DND-41 (cell line): ENCODE data around the gene CC2D1A.

Experiments used
- ATAC-seq: fragments of 200-7000 bp; cut with Tn5 transposase; 3 replicates; pipeline ENCODE4 v1.9.1; 2021; ENCODE audit warnings: low read depth; ENCODE audit not compliant: insufficient read depth
- DNase-seq: peaks from one replicate; pipeline ENCODE4 v3.0.0-alpha.2; 2020
- H2AFZ ChIP-seq: 2 replicates; pipeline ENCODE4 v1.6.0; 2012; ENCODE audit warnings: low read depth, low read length
- H3K27ac ChIP-seq: 2 replicates; pipeline ENCODE4 v1.5.1; 2012; ENCODE audit warnings: low read length, inconsistent platforms
- H3K27me3 ChIP-seq: fragments of 200-600 bp; sonication (generic); 2 replicates; pipeline ENCODE4 v1.6.0; 2012; ENCODE audit warnings: low read length, mild to moderate bottlenecking, inconsistent platforms; ENCODE audit not compliant: insufficient read depth, poor library complexity
- H3K36me3 ChIP-seq: 2 replicates; pipeline ENCODE4 v1.5.1; 2012; ENCODE audit warnings: low read length, inconsistent platforms; ENCODE audit not compliant: insufficient read depth
- H3K4me1 ChIP-seq: 2 replicates; pipeline ENCODE4 v1.5.1; 2012; ENCODE audit warnings: mild to moderate bottlenecking, low read length; ENCODE audit not compliant: insufficient read depth
- H3K4me2 ChIP-seq: 2 replicates; pipeline ENCODE4 v1.6.0; 2012; ENCODE audit warnings: mild to moderate bottlenecking, moderate library complexity, low read length, inconsistent platforms; ENCODE audit not compliant: insufficient read depth
- H3K4me3 ChIP-seq, 2 experiments: fragments of 200-600 bp in 1 of 2; shearing (Covaris generic) in 1 of 2; 2 replicates each; pipeline ENCODE4 v1.5.1; 2012 to 2016; ENCODE audit warnings: inconsistent platforms in 2 of 2, low read length in 2 of 2, mild to moderate bottlenecking in 2 of 2, low read depth in 1 of 2, moderate library complexity in 1 of 2
- H3K79me2 ChIP-seq: 2 replicates; pipeline ENCODE4 v1.6.0; 2012; ENCODE audit warnings: low read length, inconsistent platforms; ENCODE audit not compliant: insufficient read depth
- H3K9ac ChIP-seq: 2 replicates; pipeline ENCODE4 v1.6.0; 2012; ENCODE audit warnings: low read depth, mild to moderate bottlenecking, inconsistent platforms, low read length, moderate library complexity
- H3K9me3 ChIP-seq: 2 replicates; pipeline ENCODE4 v1.5.1; 2012; ENCODE audit warnings: low read length, moderate library complexity, mild to moderate bottlenecking, inconsistent platforms; ENCODE audit not compliant: insufficient read depth, severe bottlenecking
- H4K20me1 ChIP-seq: 2 replicates; pipeline ENCODE4 v1.6.0; 2012; ENCODE audit warnings: low read length; ENCODE audit not compliant: insufficient read depth
- CTCF ChIP-seq: IDR thresholded peaks from 2 replicates; pipeline ENCODE4 v1.5.1; 2012; ENCODE audit warnings: borderline replicate concordance, low read length, moderate library complexity, mild to moderate bottlenecking; ENCODE audit not compliant: poor library complexity, severe bottlenecking; ENCODE audit errors: extremely low read depth
- EZH2 ChIP-seq: IDR thresholded peaks from 3 replicates; pipeline ENCODE4 v1.6.1; 2012; ENCODE audit warnings: borderline replicate concordance, low read depth, mild to moderate bottlenecking, moderate library complexity, low read length, inconsistent platforms; ENCODE audit not compliant: severe bottlenecking

The CC2D1A gene

GRCh38 chr19:13929340-13929739 is 23.3 kb downstream of the CC2D1A start:
- H2AFZ ChIP-seq = no peak overlapping the region
- no peak overlapping the region for H3K9ac ChIP-seq
- no peak overlapping the region for H3K4me2 ChIP-seq
- H3K36me3 ChIP-seq = peaks cover 48% of the 10 kb centered on the region
- no peak overlapping the region for H3K4me3 ChIP-seq
- no peak for TF ChIP-seq CTCF
- TF ChIP-seq EZH2 = no peak
- DNase-seq = no peak
- H3K9me3 ChIP-seq = no peaks in the 10 kb centered on the region
- H3K27ac ChIP-seq = no peak overlapping the region
- no peaks in the 10 kb centered on the region; the same call in 1 of the 2 replicates for H4K20me1 ChIP-seq
- H3K79me2 ChIP-seq = no peaks in the 10 kb centered on the region
- no peak for ATAC-seq
- H3K4me1 ChIP-seq = no peaks in the 10 kb centered on the region
- H3K27me3 ChIP-seq = no peaks in the 10 kb centered on the region

- H3K4me2 ChIP-seq = no peak overlapping the region
- no peak for ATAC-seq
- no peak overlapping the region for H3K27ac ChIP-seq
Observed at GRCh38 chr19:13929956-13930355, 24.0 kb downstream of the CC2D1A start.

GRCh38 chr19:13930402-13930801 is 24.4 kb downstream of the CC2D1A start:
- Histone ChIP-seq H3K4me1 (no peaks in the 10 kb centered on the region), H3K27me3 (no peaks in the 10 kb centered on the region), H3K4me3 (no peak overlapping the region), H3K9me3 (no peaks in the 10 kb centered on the region), H3K9ac (no peak overlapping the region), H2AFZ (no peak overlapping the region), H4K20me1 (no peaks in the 10 kb centered on the region; the same call in 1 of the 2 replicates), H3K79me2 (no peaks in the 10 kb centered on the region), H3K27ac (no peak overlapping the region), H3K36me3 (peaks cover 39% of the 10 kb centered on the region), H3K4me2 (no peak overlapping the region)
- DNase-seq (no peak), ATAC-seq (no peak)
- TF ChIP-seq CTCF (no peak), EZH2 (no peak)

More at GRCh38 chr19:13929956-13930355, 24.0 kb downstream of the CC2D1A start:
- no peaks in the 10 kb centered on the region for H3K9me3 ChIP-seq
- no peaks in the 10 kb centered on the region; the same call in 1 of the 2 replicates for H4K20me1 ChIP-seq
- no peaks in the 10 kb centered on the region for H3K4me1 ChIP-seq
- H3K27me3 ChIP-seq = no peaks in the 10 kb centered on the region
- H3K4me3 ChIP-seq = no peak overlapping the region
- TF ChIP-seq EZH2 (no peak), CTCF (no peak)
- peaks cover 43% of the 10 kb centered on the region for H3K36me3 ChIP-seq
- H2AFZ ChIP-seq = no peak overlapping the region
- no peak overlapping the region for H3K9ac ChIP-seq
- DNase-seq = no peak
- no peaks in the 10 kb centered on the region for H3K79me2 ChIP-seq
